Upper lobe of right lung (tissue), 1 donor: ENCODE results near the gene WDR82. TPM values are rescaled to one million over a fixed set of nuclear protein-coding genes. Genes with fewer than 3 reads are reported as not detected.

Source experiments
- ATAC-seq: fragments of 200-7000 bp; cut with Tn5 transposase; one replicate; pipeline ENCODE4 v1.9.1; 2020; ENCODE audit warnings: mild to moderate bottlenecking, moderate library complexity
- DNase-seq: peaks from one replicate; pipeline ENCODE4 v3.0.0-alpha.2; 2020
- H3K27ac ChIP-seq: fragments of 200-600 bp; one replicate; pipeline ENCODE4 v1.8.0; 2022
- H3K27me3 ChIP-seq: fragments of 200-600 bp; one replicate; pipeline ENCODE4 v1.8.0; 2022; ENCODE audit warnings: mild to moderate bottlenecking
- H3K36me3 ChIP-seq: fragments of 200-600 bp; one replicate; pipeline ENCODE4 v1.8.0; 2022
- H3K4me1 ChIP-seq: fragments of 200-600 bp; one replicate; pipeline ENCODE4 v1.8.0; 2022
- H3K4me3 ChIP-seq: fragments of 200-600 bp; one replicate; pipeline ENCODE4 v1.8.0; 2022; ENCODE audit warnings: mild to moderate bottlenecking
- H3K9me3 ChIP-seq: fragments of 200-600 bp; one replicate; pipeline ENCODE4 v1.8.0; 2022
- CTCF ChIP-seq: fragments of 200-600 bp; IDR thresholded peaks from one replicate; pipeline ENCODE4 v1.8.0; 2022; ENCODE audit warnings: antibody characterized with exemption
- intact Hi-C: fragments of 100-400 bp; cut with DNase I; formaldehyde crosslinking; loops from one replicate; pipeline ENCODE4 v1.11.0; 2022
- total RNA-seq: library from RNA; stranded (reverse); fragmentation: NEBNext Ultra II Directional; extraction: Animal tissue kit (Norgen Biotek cat#: 25700); gene quantifications from one replicate; pipeline ENCODE4 v1.2.1, GENCODE V29; 2021
- donor health status: DM: no; HTN: yes; CAD: no; lungs with severe emphysema.

The WDR82 gene
- total RNA-seq, 1 donor from 2014 or later: 61.9 TPM

DNA sequence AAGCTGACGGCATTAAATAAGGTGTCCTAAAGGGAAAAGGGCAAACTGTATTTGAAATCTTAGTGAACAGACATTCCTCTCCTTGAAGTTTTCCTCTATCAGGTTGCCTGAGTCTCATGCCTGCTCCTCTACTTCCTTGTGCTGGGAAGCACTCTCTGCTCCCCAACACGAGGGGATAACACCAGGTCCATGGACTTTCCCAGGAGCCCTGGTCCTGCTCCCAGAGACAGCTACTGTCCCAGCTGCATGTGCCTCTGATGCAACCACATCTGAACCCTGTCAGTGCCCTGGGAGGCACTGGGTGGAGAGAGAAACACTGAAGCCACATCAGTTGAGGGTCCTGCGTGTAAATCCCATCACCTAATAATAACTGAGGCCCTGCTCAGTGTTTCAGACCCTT, 60.4 kb downstream of the WDR82 start:
- H3K27ac ChIP-seq: peak overlapping the region; percentile 78
- peaks cover 50% of the 10 kb centered on the region for H3K4me1 ChIP-seq
- H3K27me3 ChIP-seq: no peaks in the 10 kb centered on the region
- peaks cover 28% of the 10 kb centered on the region for H3K36me3 ChIP-seq
- no peak for TF ChIP-seq CTCF
- no peaks in the 10 kb centered on the region for H3K9me3 ChIP-seq
- no peak for ATAC-seq
- no peak overlapping the region for H3K4me3 ChIP-seq
- intact Hi-C loops: no loop called here
- DNase-seq: no peak

DNA sequence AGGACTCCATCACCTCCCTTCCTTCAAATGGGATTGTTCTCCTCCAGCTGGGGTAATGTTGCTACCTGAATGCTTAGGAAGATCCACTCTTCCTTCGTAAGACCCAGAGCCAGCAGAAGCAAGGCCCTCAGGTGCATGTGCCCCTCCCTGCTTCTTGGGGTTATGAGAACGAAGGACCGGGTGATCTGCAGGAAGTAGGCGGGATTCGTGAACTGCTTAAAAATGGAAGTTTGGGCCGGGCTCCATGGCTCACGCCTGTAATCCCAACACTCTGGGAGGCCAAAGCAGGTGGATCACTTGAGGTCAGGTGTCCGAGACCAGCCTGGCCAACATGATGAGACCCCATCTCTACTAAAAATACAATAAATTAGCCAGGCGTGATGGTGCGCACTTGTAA, 61.0 kb downstream of the WDR82 start:
- Histone ChIP-seq H3K4me1 (peaks cover 50% of the 10 kb centered on the region), H3K27me3 (no peaks in the 10 kb centered on the region), H3K36me3 (peaks cover 34% of the 10 kb centered on the region), H3K9me3 (no peaks in the 10 kb centered on the region), H3K4me3 (no peak overlapping the region), H3K27ac (peak overlapping the region; percentile 78)
- no peak for TF ChIP-seq CTCF
- DNase-seq (no peak), ATAC-seq (no peak)
- intact Hi-C loops: no loop called here

GRCh38 chr3:52216585-52217408, 61.7 kb downstream of the WDR82 start:
- Histone ChIP-seq H3K4me1 (peaks cover 50% of the 10 kb centered on the region), H3K36me3 (peaks cover 40% of the 10 kb centered on the region), H3K4me3 (no peak overlapping the region), H3K9me3 (no peaks in the 10 kb centered on the region), H3K27ac (peak overlapping the region; percentile 78), H3K27me3 (no peaks in the 10 kb centered on the region)
- no peak for TF ChIP-seq CTCF
- ATAC-seq (peak; percentile 82), DNase-seq (peak; percentile 90)
- intact Hi-C loops: no loop called here

DNA sequence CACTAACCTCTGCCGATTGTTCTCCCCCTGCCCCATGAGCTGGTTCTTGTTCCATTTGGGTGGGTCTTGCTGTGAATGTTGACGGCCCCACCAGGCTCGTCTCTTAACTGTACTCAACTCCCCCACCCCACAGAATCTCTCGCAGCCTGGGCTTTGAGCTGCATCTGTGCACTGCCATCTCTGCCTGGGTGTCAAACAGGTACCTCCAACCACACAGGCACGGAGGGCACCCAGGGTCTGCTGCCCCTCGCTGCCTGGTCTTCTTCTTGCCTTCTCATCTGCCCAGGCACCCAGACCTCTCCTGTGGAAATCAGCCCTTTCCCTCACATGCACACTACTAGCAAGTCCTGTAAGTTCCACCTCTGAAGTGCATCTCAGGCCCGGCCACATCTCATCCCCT, 63.1 kb downstream of the WDR82 start:
- TF ChIP-seq CTCF: no peak
- DNase-seq (no peak), ATAC-seq (no peak)
- Histone ChIP-seq H3K9me3 (no peaks in the 10 kb centered on the region), H3K36me3 (peaks cover 55% of the 10 kb centered on the region), H3K27me3 (no peaks in the 10 kb centered on the region), H3K4me1 (peaks cover 45% of the 10 kb centered on the region), H3K27ac (no peak overlapping the region), H3K4me3 (no peak overlapping the region)
- intact Hi-C loops: no loop called here

GRCh38 chr3:52213901-52214300, 64.5 kb downstream of the WDR82 start:
- Histone ChIP-seq H3K9me3 (no peaks in the 10 kb centered on the region), H3K27ac (no peak overlapping the region), H3K4me3 (no peak overlapping the region), H3K4me1 (peaks cover 37% of the 10 kb centered on the region), H3K36me3 (peaks cover 69% of the 10 kb centered on the region), H3K27me3 (no peaks in the 10 kb centered on the region)
- intact Hi-C loops: no loop called here
- DNase-seq (no peak), ATAC-seq (no peak)
- no peak for TF ChIP-seq CTCF
